ENCODE data around the gene GRIN3B.

GRIN3B gene

GRCh38 chr19:994516-994915 lies 5.7 kb upstream of the GRIN3B start:
- H3K27me3 ChIP-seq (ENCODE audit: control insufficient read depth, insufficient read depth, low read length), result peaks cover 43% of the 10 kb centered on the region
- no peak overlapping the region for H3K4me2 ChIP-seq (ENCODE audit: low read length)
- H3K4me3 ChIP-seq (ENCODE audit: low read length), result no peak overlapping the region
- no peak overlapping the region for H3K9ac ChIP-seq (ENCODE audit: low read depth, low read length)
- peaks cover 17% of the 10 kb centered on the region for H3K4me1 ChIP-seq (ENCODE audit: control insufficient read depth, insufficient read depth, low read length)
- peaks cover 32% of the 10 kb centered on the region for H3K36me3 ChIP-seq (ENCODE audit: insufficient read depth, low read length)
- H3K9me3 ChIP-seq (replicated peaks; ENCODE audit: low read length), result no peaks in the 10 kb centered on the region

GRCh38 chr19:995051-995827 lies 5.0 kb upstream of the GRIN3B start:
- peaks cover 17% of the 10 kb centered on the region for H3K4me1 ChIP-seq (ENCODE audit: control insufficient read depth, insufficient read depth, low read length)
- peaks cover 24% of the 10 kb centered on the region for H3K36me3 ChIP-seq (ENCODE audit: insufficient read depth, low read length)
- no peak overlapping the region for H3K4me3 ChIP-seq (ENCODE audit: low read length)
- H3K4me2 ChIP-seq (ENCODE audit: low read length), result no peak overlapping the region
- H3K9ac ChIP-seq (ENCODE audit: low read depth, low read length), result no peak overlapping the region
- H3K27me3 ChIP-seq (ENCODE audit: control insufficient read depth, insufficient read depth, low read length), result peaks cover 44% of the 10 kb centered on the region
- no peaks in the 10 kb centered on the region for H3K9me3 ChIP-seq (replicated peaks; ENCODE audit: low read length)

- no peaks in the 10 kb centered on the region for H3K9me3 ChIP-seq (replicated peaks; ENCODE audit: low read length)
- no peak overlapping the region for H3K9ac ChIP-seq (ENCODE audit: low read depth, low read length)
- peaks cover 15% of the 10 kb centered on the region for H3K36me3 ChIP-seq (ENCODE audit: insufficient read depth, low read length)
- H3K4me2 ChIP-seq (ENCODE audit: low read length), result peak overlapping the region; percentile 57
- peak overlapping the region; percentile 5 for H3K4me3 ChIP-seq (ENCODE audit: low read length)
- peaks cover 17% of the 10 kb centered on the region for H3K4me1 ChIP-seq (ENCODE audit: control insufficient read depth, insufficient read depth, low read length)
- peaks cover 48% of the 10 kb centered on the region for H3K27me3 ChIP-seq (ENCODE audit: control insufficient read depth, insufficient read depth, low read length)
These were observed 4.0 kb upstream of the GRIN3B start for GRCh38 chr19:996051-996838.

GRCh38 chr19:998064-998463 lies 2.2 kb upstream of the GRIN3B start:
- no peak overlapping the region for H3K4me3 ChIP-seq (ENCODE audit: low read length)
- peaks cover 54% of the 10 kb centered on the region for H3K27me3 ChIP-seq (ENCODE audit: control insufficient read depth, insufficient read depth, low read length)
- no peak overlapping the region for H3K4me2 ChIP-seq (ENCODE audit: low read length)
- no peak overlapping the region for H3K9ac ChIP-seq (ENCODE audit: low read depth, low read length)
- peaks cover 17% of the 10 kb centered on the region for H3K4me1 ChIP-seq (ENCODE audit: control insufficient read depth, insufficient read depth, low read length)
- peaks cover 4% of the 10 kb centered on the region for H3K36me3 ChIP-seq (ENCODE audit: insufficient read depth, low read length)
- no peaks in the 10 kb centered on the region for H3K9me3 ChIP-seq (replicated peaks; ENCODE audit: low read length)

- Histone ChIP-seq H3K36me3 (ENCODE audit: insufficient read depth, low read length) (no peaks in the 10 kb centered on the region), H3K27me3 (ENCODE audit: control insufficient read depth, insufficient read depth, low read length) (peaks cover 59% of the 10 kb centered on the region), H3K4me1 (ENCODE audit: control insufficient read depth, insufficient read depth, low read length) (peaks cover 17% of the 10 kb centered on the region), H3K9ac (ENCODE audit: low read depth, low read length) (no peak overlapping the region), H3K4me3 (ENCODE audit: low read length) (no peak overlapping the region), H3K4me2 (ENCODE audit: low read length) (no peak overlapping the region), H3K9me3 (replicated peaks; ENCODE audit: low read length) (no peaks in the 10 kb centered on the region)
These were observed 870 bp upstream of the GRIN3B start for GRCh38 chr19:999379-999719.

- Histone ChIP-seq H3K36me3 (ENCODE audit: insufficient read depth, low read length) (no peaks in the 10 kb centered on the region), H3K9me3 (replicated peaks; ENCODE audit: low read length) (no peaks in the 10 kb centered on the region), H3K4me1 (ENCODE audit: control insufficient read depth, insufficient read depth, low read length) (peaks cover 8% of the 10 kb centered on the region), H3K9ac (ENCODE audit: low read depth, low read length) (no peak overlapping the region), H3K4me3 (ENCODE audit: low read length) (no peak overlapping the region), H3K27me3 (ENCODE audit: control insufficient read depth, insufficient read depth, low read length) (peaks cover 52% of the 10 kb centered on the region), H3K4me2 (ENCODE audit: low read length) (peak overlapping the region; percentile 44)
These were observed 645 bp downstream of the GRIN3B start for GRCh38 chr19:1000591-1001537.

- H3K36me3 ChIP-seq (ENCODE audit: insufficient read depth, low read length), result no peaks in the 10 kb centered on the region
- H3K9ac ChIP-seq (ENCODE audit: low read depth, low read length), result no peak overlapping the region
- no peaks in the 10 kb centered on the region for H3K9me3 ChIP-seq (replicated peaks; ENCODE audit: low read length)
- no peak overlapping the region for H3K4me3 ChIP-seq (ENCODE audit: low read length)
- H3K4me1 ChIP-seq (ENCODE audit: control insufficient read depth, insufficient read depth, low read length), result peaks cover under 1% of the 10 kb centered on the region
- H3K27me3 ChIP-seq (ENCODE audit: control insufficient read depth, insufficient read depth, low read length), result peaks cover 44% of the 10 kb centered on the region
- no peak overlapping the region for H3K4me2 ChIP-seq (ENCODE audit: low read length)
These were observed 1.4 kb downstream of the GRIN3B start for GRCh38 chr19:1001538-1002166.

GRCh38 chr19:1002600-1002999 lies 2.4 kb downstream of the GRIN3B start:
- no peaks in the 10 kb centered on the region for H3K9me3 ChIP-seq (replicated peaks; ENCODE audit: low read length)
- no peaks in the 10 kb centered on the region for H3K36me3 ChIP-seq (ENCODE audit: insufficient read depth, low read length)
- no peak overlapping the region for H3K4me2 ChIP-seq (ENCODE audit: low read length)
- H3K4me3 ChIP-seq (ENCODE audit: low read length), result no peak overlapping the region
- H3K4me1 ChIP-seq (ENCODE audit: control insufficient read depth, insufficient read depth, low read length), result no peaks in the 10 kb centered on the region
- peaks cover 35% of the 10 kb centered on the region for H3K27me3 ChIP-seq (ENCODE audit: control insufficient read depth, insufficient read depth, low read length)
- no peak overlapping the region for H3K9ac ChIP-seq (ENCODE audit: low read depth, low read length)

- no peak overlapping the region for H3K4me2 ChIP-seq (ENCODE audit: low read length)
- H3K4me3 ChIP-seq (ENCODE audit: low read length), result no peak overlapping the region
- H3K9me3 ChIP-seq (replicated peaks; ENCODE audit: low read length), result no peaks in the 10 kb centered on the region
- no peaks in the 10 kb centered on the region for H3K4me1 ChIP-seq (ENCODE audit: control insufficient read depth, insufficient read depth, low read length)
- no peaks in the 10 kb centered on the region for H3K36me3 ChIP-seq (ENCODE audit: insufficient read depth, low read length)
- H3K9ac ChIP-seq (ENCODE audit: low read depth, low read length), result no peak overlapping the region
- peaks cover 28% of the 10 kb centered on the region for H3K27me3 ChIP-seq (ENCODE audit: control insufficient read depth, insufficient read depth, low read length)
These were observed 3.1 kb downstream of the GRIN3B start for GRCh38 chr19:1003283-1003682.

GRCh38 chr19:1004204-1004802 lies 4.1 kb downstream of the GRIN3B start:
- H3K4me1 ChIP-seq (ENCODE audit: control insufficient read depth, insufficient read depth, low read length), result no peaks in the 10 kb centered on the region
- no peak overlapping the region for H3K4me3 ChIP-seq (ENCODE audit: low read length)
- peaks cover 8% of the 10 kb centered on the region for H3K36me3 ChIP-seq (ENCODE audit: insufficient read depth, low read length)
- H3K4me2 ChIP-seq (ENCODE audit: low read length), result no peak overlapping the region
- H3K9ac ChIP-seq (ENCODE audit: low read depth, low read length), result no peak overlapping the region
- H3K27me3 ChIP-seq (ENCODE audit: control insufficient read depth, insufficient read depth, low read length), result peaks cover 18% of the 10 kb centered on the region
- H3K9me3 ChIP-seq (replicated peaks; ENCODE audit: low read length), result no peaks in the 10 kb centered on the region

Data from skeletal muscle satellite cell (primary cell).